Measurements from ENCODE around the gene PTPN2. TPM values are rescaled to one million over a fixed set of nuclear protein-coding genes. Genes with fewer than 3 reads are reported as not detected.
"Not testable (repeated sequence)": the region's sequence is repeated elsewhere in the genome, so short reads cannot be mapped to it uniquely, and the experiment has no call there.

PTPN2 gene
- total RNA-seq, 4 donors from 2014 or later, result 27.2 to 97.9 (median 39.9) TPM

GRCh38 chr18:12776821-12777471, 107.1 kb downstream of the PTPN2 start:
- no peak for TF ChIP-seq CTCF (IDR thresholded peaks at IDR 0.05)
- DNase-seq (ENCODE audit: low spot score), result no peak
- peak; percentile 5 for ATAC-seq (ENCODE audit: low FRiP score)

GRCh38 chr18:12776415-12776814, 107.6 kb downstream of the PTPN2 start:
- ATAC-seq (ENCODE audit: low FRiP score); DNase-seq (ENCODE audit: low spot score): not testable (repeated sequence)

GRCh38 chr18:12774982-12775381, 109.1 kb downstream of the PTPN2 start:
- TF ChIP-seq CTCF (IDR thresholded peaks at IDR 0.05), result no peak
- DNase-seq (ENCODE audit: low spot score) (no peak), ATAC-seq (ENCODE audit: low FRiP score) (no peak)

- DNase-seq (ENCODE audit: low spot score) (no peak), ATAC-seq (ENCODE audit: low FRiP score) (no peak)
- no peak for TF ChIP-seq CTCF (IDR thresholded peaks at IDR 0.05)
These were observed 110.7 kb downstream of the PTPN2 start for GRCh38 chr18:12773369-12773768.

GRCh38 chr18:12772111-12772510, 111.9 kb downstream of the PTPN2 start:
- no peak for ATAC-seq (ENCODE audit: low FRiP score)
- DNase-seq (ENCODE audit: low spot score), result no peak
- no peak for TF ChIP-seq CTCF (IDR thresholded peaks at IDR 0.05)

GRCh38 chr18:12770469-12771219, 113.4 kb downstream of the PTPN2 start:
- no peak for DNase-seq (ENCODE audit: low spot score)
- TF ChIP-seq CTCF (IDR thresholded peaks at IDR 0.05), result no peak
- no peak for ATAC-seq (ENCODE audit: low FRiP score)

- ATAC-seq (ENCODE audit: low FRiP score) (no peak), DNase-seq (ENCODE audit: low spot score) (no peak)
- TF ChIP-seq CTCF (IDR thresholded peaks at IDR 0.05), result no peak
These were observed 114.2 kb downstream of the PTPN2 start for GRCh38 chr18:12769644-12770440.

Measured in omental fat pad (tissue), 4 donors.